Astrocyte of the cerebellum (primary cell): Measurements from ENCODE around the gene ODF4.
A peak's percentile ranks its signal among the peaks of the same experiment; 100 is the strongest.

Source experiments
- DNase-seq: peaks from one replicate; pipeline ENCODE4 v3.0.0-alpha.2; 2011; ENCODE audit warnings: low read depth
- H3K4me3 ChIP-seq: 2 replicates; pipeline ENCODE4 v1.5.1; 2011; ENCODE audit warnings: mild to moderate bottlenecking, low read depth, low read length, moderate library complexity
- in situ Hi-C: cut with HindIII; loops from 2 replicates; pipeline ENCODE4 v1.10.0; 2017; ENCODE audit warnings: low sequenced_read_pairs
- TF ChIP-seq, protein P1 (sequence below): IDR thresholded peaks from 2 replicates; pipeline ENCODE4 v1.5.1; 2012; ENCODE audit warnings: low read length, low read depth, moderate library complexity, mild to moderate bottlenecking; ENCODE audit errors: missing control alignments

ODF4 gene, protein sequence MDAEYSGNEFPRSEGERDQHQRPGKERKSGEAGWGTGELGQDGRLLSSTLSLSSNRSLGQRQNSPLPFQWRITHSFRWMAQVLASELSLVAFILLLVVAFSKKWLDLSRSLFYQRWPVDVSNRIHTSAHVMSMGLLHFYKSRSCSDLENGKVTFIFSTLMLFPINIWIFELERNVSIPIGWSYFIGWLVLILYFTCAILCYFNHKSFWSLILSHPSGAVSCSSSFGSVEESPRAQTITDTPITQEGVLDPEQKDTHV

DNA sequence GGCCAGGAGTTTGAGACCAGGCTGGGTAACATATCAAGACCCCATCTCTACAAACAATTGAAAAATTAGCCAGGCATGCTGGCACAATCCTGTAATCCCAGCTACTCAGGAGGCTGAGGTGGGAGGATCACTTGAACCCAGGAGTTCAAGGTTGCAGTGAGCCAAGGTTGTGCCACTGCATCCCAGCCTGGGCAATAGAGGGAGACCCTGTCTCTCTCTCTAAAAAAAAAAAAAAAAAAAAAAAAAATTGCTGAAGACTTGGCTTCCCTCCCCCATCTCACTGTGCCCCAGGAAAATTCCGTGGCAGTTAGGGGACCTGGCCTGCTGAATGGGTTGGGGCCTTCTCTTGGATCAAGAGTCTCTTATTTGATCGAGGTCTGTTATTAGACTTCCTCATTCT, at the start of gene ODF4:
TSS of gene ODF4 (plus strand) at position 301 of the 400 bp plus-strand sequence. CDS start 212 bp downstream, outside the sequence.
- DNase-seq = no peak
- TF ChIP-seq, protein P1, sequence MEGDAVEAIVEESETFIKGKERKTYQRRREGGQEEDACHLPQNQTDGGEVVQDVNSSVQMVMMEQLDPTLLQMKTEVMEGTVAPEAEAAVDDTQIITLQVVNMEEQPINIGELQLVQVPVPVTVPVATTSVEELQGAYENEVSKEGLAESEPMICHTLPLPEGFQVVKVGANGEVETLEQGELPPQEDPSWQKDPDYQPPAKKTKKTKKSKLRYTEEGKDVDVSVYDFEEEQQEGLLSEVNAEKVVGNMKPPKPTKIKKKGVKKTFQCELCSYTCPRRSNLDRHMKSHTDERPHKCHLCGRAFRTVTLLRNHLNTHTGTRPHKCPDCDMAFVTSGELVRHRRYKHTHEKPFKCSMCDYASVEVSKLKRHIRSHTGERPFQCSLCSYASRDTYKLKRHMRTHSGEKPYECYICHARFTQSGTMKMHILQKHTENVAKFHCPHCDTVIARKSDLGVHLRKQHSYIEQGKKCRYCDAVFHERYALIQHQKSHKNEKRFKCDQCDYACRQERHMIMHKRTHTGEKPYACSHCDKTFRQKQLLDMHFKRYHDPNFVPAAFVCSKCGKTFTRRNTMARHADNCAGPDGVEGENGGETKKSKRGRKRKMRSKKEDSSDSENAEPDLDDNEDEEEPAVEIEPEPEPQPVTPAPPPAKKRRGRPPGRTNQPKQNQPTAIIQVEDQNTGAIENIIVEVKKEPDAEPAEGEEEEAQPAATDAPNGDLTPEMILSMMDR = no peak
- in situ Hi-C loops = no loop called here
- H3K4me3 ChIP-seq = no peak within 1 kb of the TSS

DNA sequence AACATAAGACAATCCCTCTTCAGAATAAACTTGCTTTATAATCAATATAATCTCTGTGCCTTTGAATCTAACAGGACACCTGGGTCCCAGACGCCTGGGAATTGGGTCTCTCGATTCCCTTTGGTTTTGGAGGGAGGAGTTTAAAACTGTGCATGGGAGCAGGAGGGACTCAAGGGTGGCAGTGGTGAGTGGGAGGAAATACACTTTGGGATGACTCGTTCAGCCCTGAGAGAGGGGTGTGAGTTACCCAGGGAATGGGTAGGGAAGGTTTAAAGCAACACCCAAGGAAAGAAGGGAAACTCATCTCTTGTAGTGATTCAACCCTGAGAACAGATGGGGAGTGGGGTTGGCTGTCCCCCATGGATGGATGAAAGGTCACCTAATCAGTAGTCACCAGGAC, 49.6 kb upstream of the ODF4 start:
- no peak overlapping the region for H3K4me3 ChIP-seq
- no peak for DNase-seq
- TF ChIP-seq, protein P1 = no peak
- in situ Hi-C loops = no loop called here

DNA sequence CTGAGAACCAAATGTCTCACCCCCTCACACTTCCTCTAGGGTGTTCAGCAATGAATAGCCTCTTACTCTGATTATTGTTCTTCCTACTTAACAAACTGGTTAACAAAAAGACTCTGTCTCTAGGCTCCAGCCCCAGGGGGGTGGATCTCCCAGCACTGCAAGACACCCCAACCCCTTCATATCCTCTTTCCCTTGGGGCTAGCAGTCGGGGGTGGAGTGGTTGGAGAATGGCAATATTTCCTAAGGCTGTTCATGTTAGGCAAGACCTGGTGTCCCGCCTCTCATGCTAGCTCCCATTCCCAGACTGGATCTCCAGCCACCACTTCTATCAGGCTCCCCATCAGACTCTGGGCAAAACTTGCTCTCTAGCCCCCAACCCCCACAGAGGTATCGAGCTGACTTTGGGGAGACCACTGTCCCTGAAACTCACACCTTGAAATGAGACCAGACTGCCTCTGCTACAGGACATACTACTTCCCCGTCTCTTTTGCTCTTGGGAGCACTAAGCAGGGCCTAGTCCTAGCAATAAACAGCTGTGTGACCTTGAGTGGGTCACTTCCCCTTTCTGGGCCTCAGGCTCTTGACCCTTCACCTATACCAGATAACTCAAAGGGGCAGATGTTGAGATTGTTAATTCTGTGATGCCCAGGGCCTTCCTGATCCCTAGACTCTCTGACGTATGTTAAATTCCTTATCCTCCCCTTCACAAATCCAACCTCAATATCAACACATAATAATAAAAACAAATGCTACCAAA, 46.8 kb upstream of the ODF4 start:
- no peak overlapping the region for H3K4me3 ChIP-seq
- in situ Hi-C loops = no loop called here
- TF ChIP-seq, protein P1 = no peak
- no peak for DNase-seq

DNA sequence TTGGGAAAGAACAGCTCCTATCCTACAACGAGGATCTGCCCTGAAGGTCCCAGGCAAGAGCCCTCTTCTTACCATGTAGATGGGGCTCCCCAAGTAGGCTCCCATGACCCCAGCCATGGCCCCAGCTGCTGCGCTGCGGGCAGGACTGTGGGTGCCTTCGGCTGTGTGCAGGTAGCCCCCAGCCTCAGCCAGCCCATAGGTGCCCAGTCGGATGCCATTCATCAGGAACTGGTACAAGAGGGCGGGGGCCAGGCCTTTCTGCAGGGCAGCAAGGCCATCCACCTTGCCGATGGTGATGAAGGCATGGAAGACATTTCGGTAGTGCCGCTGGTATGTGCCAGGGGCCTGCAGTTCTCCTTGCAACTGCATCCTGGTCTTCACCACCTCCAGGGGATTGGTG, 45.3 kb upstream of the ODF4 start:
- DNase-seq = no peak
- TF ChIP-seq, protein P1 = no peak
- in situ Hi-C loops = no loop called here
- H3K4me3 ChIP-seq = no peak overlapping the region

DNA sequence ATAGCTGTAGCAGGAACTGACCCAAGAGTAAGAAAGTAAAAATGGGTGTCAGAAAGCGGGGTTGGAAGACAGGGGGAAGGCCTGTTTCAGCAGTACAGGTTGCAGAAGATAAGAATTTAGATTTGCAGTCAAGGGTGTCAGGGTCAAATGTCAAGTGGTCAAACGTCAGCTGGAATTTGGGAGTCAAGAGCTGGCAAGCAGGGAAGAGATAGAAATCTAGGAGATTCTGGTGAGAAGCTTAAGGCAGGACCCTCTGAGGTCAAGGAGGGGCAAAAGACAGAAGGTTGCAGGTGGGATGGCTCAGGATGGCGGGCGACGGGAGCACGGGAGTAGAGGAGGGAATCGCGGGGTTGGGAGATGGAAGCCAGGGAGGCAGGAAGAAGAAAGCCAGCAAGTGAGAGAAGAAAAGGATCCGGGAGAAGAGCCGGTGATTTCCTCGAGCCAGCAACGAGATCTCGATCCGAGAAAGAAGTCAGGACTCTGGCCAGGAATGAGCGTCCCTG, 44.8 kb upstream of the ODF4 start:
- in situ Hi-C loops = no loop called here
- TF ChIP-seq, protein P1 = no peak

DNA sequence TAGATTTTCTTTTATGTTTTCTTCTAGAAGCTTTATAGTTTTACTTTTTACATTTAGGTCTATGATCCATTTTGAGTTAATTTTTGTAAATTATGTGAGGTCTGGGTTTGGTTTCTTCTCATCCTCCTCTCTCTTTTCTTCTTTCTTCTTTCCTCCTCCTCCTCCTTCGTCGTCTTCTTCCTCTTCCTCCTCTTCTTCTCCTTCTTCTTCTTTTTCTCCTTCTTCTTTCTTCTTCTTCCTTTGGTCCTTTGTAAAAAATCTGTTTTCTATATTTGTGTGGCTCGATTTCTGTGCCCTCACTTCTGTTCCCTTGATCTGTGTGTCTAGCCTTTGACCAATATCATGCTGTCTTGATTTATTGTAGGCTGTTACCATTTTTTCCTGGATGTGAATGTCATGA, 39.4 kb upstream of the ODF4 start:
- in situ Hi-C loops = loop anchor here (10.0 to 25.0 kb wide), 3 partner anchors 55 to 188 kb away; partner anchors contain the start of genes ALOXE3, BORCS6, CTC1 and HES7
- TF ChIP-seq, protein P1 = no peak
- no peak for DNase-seq
- H3K4me3 ChIP-seq = no peak overlapping the region

More for the DNA sequence above, 44.8 kb upstream of the ODF4 start:
- no peak for DNase-seq
- peak overlapping the region; percentile 75 for H3K4me3 ChIP-seq
